Endothelial cell (in vitro differentiated cells): Measurements from ENCODE around the gene P3H4. TPM values are rescaled to one million over a fixed set of nuclear protein-coding genes. Genes with fewer than 3 reads are reported as not detected.
A peak's percentile ranks its signal among the peaks of the same experiment; 100 is the strongest.

Experiments used
- DNase-seq: peaks from one replicate; pipeline ENCODE4 v3.0.0; 2021; ENCODE audit warnings: low spot score
- H3K27ac Mint-ChIP-seq: one replicate; pipeline ENCODE4 v1.8.0; 2021; ENCODE audit warnings: mixed read lengths, inconsistent platforms; ENCODE audit not compliant: unreplicated experiment
- H3K27me3 Mint-ChIP-seq: one replicate; pipeline ENCODE4 v1.8.0; 2021; ENCODE audit warnings: mild to moderate bottlenecking, moderate library complexity, mixed read lengths, inconsistent platforms; ENCODE audit not compliant: unreplicated experiment
- H3K36me3 Mint-ChIP-seq: one replicate; pipeline ENCODE4 v1.8.0; 2021; ENCODE audit warnings: mild to moderate bottlenecking, low read depth, mixed read lengths, inconsistent platforms; ENCODE audit not compliant: unreplicated experiment
- H3K4me1 Mint-ChIP-seq: one replicate; pipeline ENCODE4 v1.8.0; 2021; ENCODE audit warnings: mild to moderate bottlenecking, mixed read lengths, inconsistent platforms; ENCODE audit not compliant: unreplicated experiment
- H3K4me3 Mint-ChIP-seq: one replicate; pipeline ENCODE4 v1.8.0; 2021; ENCODE audit warnings: mild to moderate bottlenecking, mixed read lengths, inconsistent platforms; ENCODE audit not compliant: unreplicated experiment
- H3K9me3 Mint-ChIP-seq: one replicate; pipeline ENCODE4 v1.8.0; 2021; ENCODE audit warnings: mixed read lengths, inconsistent platforms; ENCODE audit not compliant: unreplicated experiment
- CTCF ChIP-seq: fragments of 200-600 bp; sonication (generic); IDR thresholded peaks from one replicate; pipeline ENCODE4 v1.5.0; 2021; ENCODE audit warnings: antibody characterized with exemption; ENCODE audit not compliant: unreplicated experiment
- total RNA-seq: library from RNA; stranded (reverse); fragmentation: NEBNext Ultra II Directional; extraction: Animal tissue kit (Norgen Biotek cat#: 25700); gene quantifications from one replicate; pipeline ENCODE4 v1.2.1, GENCODE V29; 2021; ENCODE audit not compliant: unreplicated experiment

P3H4 gene
- total RNA-seq, 1 donor from 2014 or later, result 22.6 TPM

- DNase-seq, result no peak
- no peak for TF ChIP-seq CTCF
- Mint-ChIP-seq H3K9me3 (no peaks in the 10 kb centered on the region), H3K27ac (peak overlapping the region; percentile 65), H3K4me3 (peak overlapping the region; percentile 70), H3K27me3 (peaks cover 16% of the 10 kb centered on the region), H3K36me3 (peaks cover 58% of the 10 kb centered on the region), H3K4me1 (peaks cover 15% of the 10 kb centered on the region)
Observed at GRCh38 chr17:41766135-41766534, 45.6 kb downstream of the P3H4 start.

GRCh38 chr17:41763327-41763726 lies 48.4 kb downstream of the P3H4 start:
- no peak overlapping the region for H3K27ac Mint-ChIP-seq
- H3K27me3 Mint-ChIP-seq, result peaks cover 9% of the 10 kb centered on the region
- no peak for TF ChIP-seq CTCF
- no peaks in the 10 kb centered on the region for H3K9me3 Mint-ChIP-seq
- peak overlapping the region; percentile 51 for H3K4me3 Mint-ChIP-seq
- no peak for DNase-seq
- peaks cover 61% of the 10 kb centered on the region for H3K36me3 Mint-ChIP-seq
- peaks cover 19% of the 10 kb centered on the region for H3K4me1 Mint-ChIP-seq

- Mint-ChIP-seq H3K27ac (no peak overlapping the region), H3K27me3 (peaks cover 10% of the 10 kb centered on the region), H3K4me3 (peak overlapping the region; percentile 51), H3K4me1 (peaks cover 19% of the 10 kb centered on the region), H3K9me3 (no peaks in the 10 kb centered on the region), H3K36me3 (peaks cover 65% of the 10 kb centered on the region)
- no peak for DNase-seq
- TF ChIP-seq CTCF, result no peak
Observed at GRCh38 chr17:41762841-41763240, 48.9 kb downstream of the P3H4 start.

GRCh38 chr17:41762391-41762790 lies 49.4 kb downstream of the P3H4 start:
- peak overlapping the region; percentile 37 for H3K4me3 Mint-ChIP-seq
- H3K27me3 Mint-ChIP-seq, result peaks cover 10% of the 10 kb centered on the region
- H3K4me1 Mint-ChIP-seq, result peaks cover 15% of the 10 kb centered on the region
- H3K36me3 Mint-ChIP-seq, result peaks cover 62% of the 10 kb centered on the region
- H3K27ac Mint-ChIP-seq, result no peak overlapping the region
- TF ChIP-seq CTCF, result no peak
- H3K9me3 Mint-ChIP-seq, result no peaks in the 10 kb centered on the region
- DNase-seq, result no peak

- H3K36me3 Mint-ChIP-seq, result peaks cover 61% of the 10 kb centered on the region
- H3K4me1 Mint-ChIP-seq, result peaks cover 7% of the 10 kb centered on the region
- peak overlapping the region; percentile 13 for H3K27ac Mint-ChIP-seq
- peaks cover 17% of the 10 kb centered on the region for H3K27me3 Mint-ChIP-seq
- no peak for DNase-seq
- TF ChIP-seq CTCF, result no peak
- no peaks in the 10 kb centered on the region for H3K9me3 Mint-ChIP-seq
- peak overlapping the region; percentile 44 for H3K4me3 Mint-ChIP-seq
Observed at GRCh38 chr17:41760878-41761277, 50.9 kb downstream of the P3H4 start.
